Neural progenitor cell (in vitro differentiated cells): ENCODE data around the gene RAB25.

Experiments
- CTCF ChIP-seq: fragments of 200-600 bp; sonication (generic); IDR thresholded peaks from 2 replicates; pipeline ENCODE4 v1.5.1; 2017; ENCODE audit warnings: antibody characterized with exemption, mild to moderate bottlenecking
- EZH2phosphoT487 ChIP-seq: fragments of 200-600 bp; sonication (generic); IDR thresholded peaks from 2 replicates; pipeline ENCODE4 v1.6.1; 2017; ENCODE audit warnings: antibody characterized with exemption

DNA sequence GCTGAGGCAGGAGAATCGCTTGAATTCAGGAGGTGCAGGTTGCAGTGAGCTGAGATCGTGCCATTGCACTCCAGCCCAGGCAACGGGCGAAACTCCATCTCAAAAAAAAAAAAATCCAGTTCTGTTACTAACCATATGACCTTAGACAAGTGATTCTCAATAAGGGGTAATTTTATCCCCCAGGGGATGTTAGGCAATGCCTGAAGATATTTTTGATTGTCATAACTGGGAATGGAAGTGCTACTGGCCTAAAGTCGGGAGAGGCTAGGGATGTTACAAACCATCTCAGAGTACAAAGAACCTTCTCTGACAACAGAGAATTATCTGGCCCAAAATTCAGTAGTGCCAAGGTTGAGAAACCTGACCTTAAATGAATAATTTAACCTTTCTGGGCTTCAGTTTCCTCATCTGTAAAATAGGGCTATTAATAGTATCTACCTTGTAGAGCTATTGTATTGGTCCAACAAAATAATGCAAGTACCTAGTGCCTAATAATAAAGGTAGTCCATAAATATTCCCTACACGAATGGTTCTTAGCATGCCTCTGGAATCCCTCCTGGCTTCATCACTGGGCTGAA, 47.8 kb downstream of the RAB25 start:
- TF ChIP-seq CTCF (no peak), EZH2phosphoT487 (no peak)
